Activated T-helper 1 cell treated with anti-CD3 and anti-CD28 coated beads, Interleukin-2, amount 50 U/mL, for 16 hours (primary cell): ENCODE results near the gene IQCK.
"Not testable (repeated sequence)": the region's sequence is repeated elsewhere in the genome, so short reads cannot be mapped to it uniquely, and the experiment has no call there.

Experiments
- DNase-seq, 2 donors: peaks; one replicate each; pipeline ENCODE4 v3.0.0-alpha.2; 2020; ENCODE audit warnings: low read depth in 1 of 2, low spot score in 1 of 2

IQCK gene, protein sequence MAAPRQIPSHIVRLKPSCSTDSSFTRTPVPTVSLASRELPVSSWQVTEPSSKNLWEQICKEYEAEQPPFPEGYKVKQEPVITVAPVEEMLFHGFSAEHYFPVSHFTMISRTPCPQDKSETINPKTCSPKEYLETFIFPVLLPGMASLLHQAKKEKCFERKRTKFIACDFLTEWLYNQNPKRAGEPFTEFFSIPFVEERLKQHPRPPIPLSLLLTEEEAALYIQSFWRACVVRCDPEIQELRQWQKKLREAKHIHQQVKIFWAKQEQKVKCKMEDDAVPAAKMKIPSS

DNA sequence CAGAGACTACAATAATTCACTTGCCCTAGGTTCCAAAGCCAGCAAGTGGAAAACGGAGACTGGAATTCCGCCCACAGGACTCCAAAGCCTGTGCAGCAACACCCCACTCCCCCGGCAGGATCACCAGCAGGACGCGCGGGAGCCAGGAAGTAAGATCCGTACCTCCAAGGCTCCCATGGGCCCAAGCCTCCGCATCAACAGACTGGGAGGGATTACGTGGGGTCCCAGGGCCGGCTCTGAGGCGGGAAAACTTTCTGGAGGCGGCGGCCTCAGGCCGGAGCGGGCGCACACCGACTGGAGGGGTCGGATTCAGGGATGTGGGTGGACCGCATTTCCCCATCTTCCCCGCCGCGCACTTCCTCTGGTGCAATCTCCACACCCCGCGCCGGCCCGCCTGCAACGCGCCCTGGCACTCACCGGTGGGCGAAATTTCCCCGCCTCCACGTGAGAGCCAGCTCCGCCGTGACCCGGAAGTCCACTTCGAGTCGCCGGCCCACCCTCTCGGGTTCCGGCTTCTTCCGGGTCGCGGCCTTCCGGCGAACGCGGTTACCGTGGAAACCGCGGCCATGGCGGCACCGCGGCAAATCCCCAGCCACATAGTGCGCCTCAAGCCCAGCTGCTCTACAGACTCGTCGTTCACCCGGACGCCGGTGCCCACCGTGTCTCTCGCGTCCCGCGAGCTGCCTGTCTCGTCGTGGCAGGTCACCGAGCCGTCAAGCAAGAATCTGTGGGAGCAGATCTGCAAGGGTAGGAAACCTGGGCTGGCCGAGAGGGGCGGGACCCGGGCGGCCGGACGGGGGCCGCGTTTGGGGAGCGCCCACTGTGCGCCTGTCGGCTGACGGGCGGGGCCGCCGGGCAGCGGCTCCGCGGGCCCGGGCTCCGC lies at the start of gene IQCK, which contains the start of gene KNOP1:
Gene IQCK (plus strand): TSS at position 531 of the 883 bp plus-strand sequence. CDS start 36 bp downstream, at position 567.
Gene KNOP1 (minus strand): TSS at position 487 of the 883 bp plus-strand sequence. CDS start 3,192 bp downstream, outside the sequence.
- DNase-seq, result peak; percentile 64 to 89

DNA sequence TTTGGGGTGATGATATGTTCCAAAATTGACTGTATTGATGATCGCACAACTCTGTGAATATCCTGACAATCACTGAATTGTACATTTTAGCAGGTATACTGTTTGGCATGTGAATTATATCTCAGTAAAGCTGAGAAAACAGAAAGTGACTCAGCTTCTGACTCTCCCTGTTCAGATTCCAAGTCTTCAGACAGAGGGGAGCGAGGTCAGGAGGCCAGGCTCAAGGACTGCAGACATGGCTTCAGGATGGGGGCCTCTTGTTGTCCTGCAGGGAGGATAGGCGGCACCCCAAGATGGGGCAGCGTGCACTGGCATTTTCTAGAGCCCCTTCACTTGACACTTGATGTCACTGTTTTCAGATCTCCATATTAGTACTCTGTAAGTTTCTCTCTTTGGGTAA lies 45.7 kb upstream of the IQCK start:
- DNase-seq, result no peak

DNA sequence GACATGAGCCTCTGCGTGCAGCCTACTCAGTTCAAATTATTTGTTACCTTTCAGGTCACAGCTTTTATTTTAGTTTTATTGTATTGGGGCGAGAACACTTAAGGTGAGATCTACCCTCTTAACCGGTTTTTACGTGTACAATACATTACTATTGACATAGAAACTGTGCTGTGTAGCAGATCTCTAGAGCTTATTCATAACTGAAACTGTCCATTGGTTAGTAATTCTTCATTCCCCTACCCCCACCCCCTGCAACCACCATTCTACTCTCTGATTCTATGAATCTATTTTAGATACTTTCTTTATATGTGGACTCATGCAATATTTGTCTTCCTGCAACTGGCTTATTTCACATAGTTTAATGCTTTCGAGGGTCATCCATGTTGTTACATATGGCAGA lies 43.6 kb upstream of the IQCK start:
- no peak for DNase-seq

DNA sequence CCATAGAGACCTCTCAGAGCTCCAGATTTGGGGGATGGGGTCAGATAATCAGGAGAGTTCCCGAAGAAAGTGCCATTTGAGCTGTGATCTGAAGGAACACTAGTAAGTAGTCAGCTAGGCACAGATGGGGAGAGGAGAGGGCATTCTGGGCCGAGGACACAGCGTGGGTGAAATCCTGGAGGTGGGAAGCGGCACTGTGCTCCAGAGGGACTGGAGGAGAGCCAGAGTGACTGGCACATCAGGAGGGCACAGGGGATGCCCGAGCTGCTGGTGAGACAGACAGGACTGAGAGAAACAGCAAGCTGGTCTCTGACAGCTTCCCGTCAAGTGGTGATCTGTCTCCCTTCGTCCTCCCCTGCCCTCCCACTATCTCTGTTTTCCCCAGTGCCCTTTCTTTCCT lies 40.7 kb upstream of the IQCK start:
- no peak for DNase-seq

DNA sequence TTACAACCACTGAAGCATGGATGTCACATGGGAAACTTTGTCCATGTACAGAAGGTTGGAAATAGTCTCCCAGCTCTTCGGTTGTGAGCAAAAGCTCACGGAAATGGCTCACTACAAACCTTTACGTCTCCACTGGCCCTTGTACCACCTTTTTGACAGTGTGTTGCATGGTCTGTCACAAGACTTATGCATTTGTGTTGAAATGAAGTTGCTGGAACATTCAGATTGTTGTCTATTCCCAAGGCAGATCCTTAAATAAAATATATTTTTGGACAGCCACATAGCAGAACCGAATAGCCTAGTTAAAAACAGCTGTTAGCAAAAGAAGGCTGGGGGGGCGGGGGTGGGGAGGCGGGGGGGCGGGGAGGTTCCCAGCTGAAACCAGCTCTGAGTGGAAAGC lies 39.3 kb upstream of the IQCK start:
- DNase-seq, result no peak

DNA sequence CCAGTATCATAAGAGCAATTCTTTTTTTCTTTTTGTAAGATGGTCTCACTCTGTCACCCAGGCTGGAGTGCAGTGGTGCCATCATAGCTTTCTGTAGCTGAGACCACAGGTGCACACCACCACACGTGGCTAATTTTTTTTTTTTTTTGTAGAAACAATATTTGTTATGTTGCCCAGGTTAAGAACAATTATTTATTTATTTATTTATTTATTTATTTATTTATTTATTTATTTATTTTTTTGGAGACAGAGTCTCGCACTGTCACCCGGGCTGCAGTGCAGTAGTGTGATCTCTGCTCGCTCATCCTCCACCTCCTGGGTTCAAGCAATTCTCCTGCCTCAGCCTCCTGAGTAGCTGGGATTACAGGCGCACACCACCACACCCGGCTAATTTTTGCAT lies 38.8 kb upstream of the IQCK start:
- DNase-seq, result not testable (repeated sequence)

DNA sequence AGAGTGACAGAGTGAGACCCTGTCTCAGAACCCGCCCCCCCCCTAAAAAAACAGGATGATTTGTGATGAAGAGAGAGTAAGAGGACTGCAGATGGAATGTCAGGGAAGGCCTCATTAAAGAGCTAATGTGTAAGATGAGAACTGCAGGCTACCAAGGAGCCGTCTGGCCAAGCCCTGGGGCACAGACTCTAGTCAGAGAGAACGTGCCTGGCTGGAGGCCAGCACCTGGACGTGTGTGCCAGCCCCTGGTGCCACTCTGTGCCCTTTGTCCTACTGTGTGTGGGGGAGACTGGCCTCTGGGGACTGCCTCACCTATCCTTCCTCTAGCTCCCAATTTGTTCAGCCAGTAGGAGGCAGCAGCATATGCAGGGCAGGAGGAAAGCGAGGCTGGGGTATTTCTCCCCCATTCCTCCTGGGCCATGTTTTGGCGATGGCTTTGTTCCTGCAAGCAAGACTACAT lies 37.2 kb upstream of the IQCK start:
- DNase-seq, result no peak

DNA sequence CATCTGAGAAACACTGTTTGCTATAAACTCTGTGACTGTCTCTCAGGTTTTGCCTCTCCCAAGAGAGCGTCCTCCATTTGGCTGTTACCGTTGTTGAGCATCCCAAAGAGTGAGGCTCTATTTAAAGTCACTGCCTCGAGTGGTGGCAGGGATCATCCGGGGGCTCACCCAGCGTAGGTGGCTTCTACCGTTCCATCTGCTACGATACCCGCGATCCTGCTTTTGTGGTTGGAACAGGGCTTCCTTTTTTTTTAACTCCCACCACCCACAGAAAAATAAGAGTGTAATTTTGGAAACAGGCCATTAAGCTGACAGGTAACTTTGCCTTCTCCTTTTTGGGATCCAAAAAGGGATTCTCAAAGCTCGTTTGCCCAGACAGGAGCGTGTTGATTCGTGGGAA lies 36.4 kb upstream of the IQCK start:
- no peak for DNase-seq

DNA sequence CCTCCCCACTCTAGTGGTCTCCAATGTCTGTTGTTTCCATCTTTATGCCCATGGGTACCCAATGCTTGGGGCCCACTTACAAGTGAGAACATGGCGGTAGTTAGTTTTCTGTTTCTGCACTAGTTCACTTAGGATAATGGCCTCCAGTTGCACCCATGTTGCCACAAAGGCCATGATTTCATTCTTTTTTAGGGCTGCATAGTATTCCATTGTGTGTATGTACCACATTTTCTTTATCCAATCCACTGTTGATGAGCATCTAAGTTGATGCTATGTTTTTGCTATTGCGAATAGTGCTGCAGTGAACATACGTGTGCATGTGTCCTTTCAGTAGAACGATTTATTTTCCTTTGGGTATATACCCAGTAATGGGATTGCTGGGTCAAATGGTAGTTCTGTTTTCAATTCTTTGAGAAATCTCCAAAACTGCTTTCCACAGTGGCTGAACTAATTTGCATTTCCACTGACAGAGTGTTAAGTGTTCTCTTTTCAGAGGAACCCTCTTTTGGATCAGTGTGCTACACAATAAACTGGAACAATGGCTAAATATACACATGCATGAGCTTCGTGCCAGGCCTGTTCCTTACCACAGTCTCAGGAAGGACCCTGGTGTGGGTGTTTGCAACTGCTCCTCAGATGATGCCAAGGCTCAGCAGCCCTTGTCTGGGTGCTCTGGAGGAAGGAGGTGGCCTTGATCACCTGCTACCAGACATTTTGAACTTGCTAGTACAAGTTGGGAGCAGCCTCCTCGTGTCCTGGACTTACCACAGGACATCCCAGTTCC lies 34.4 kb upstream of the IQCK start:
- no peak for DNase-seq

DNA sequence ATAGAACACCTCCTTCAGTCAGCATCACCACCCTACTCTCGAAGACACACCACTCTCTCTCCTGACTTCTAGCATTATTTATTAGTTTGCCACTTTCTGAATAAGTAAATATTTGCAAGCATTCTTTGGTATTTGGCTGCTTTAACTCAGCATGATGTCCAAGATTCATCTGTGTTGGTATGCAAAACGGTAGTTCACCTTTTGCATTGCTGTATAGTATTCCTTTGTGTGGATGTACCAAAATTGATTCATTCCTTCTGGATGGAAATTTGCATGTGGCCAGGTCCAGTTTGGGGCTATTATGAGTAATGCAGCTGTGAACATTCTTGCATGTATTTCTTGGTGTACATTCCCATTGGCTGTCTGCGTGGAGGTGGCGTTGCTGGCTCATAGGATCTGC lies 32.9 kb upstream of the IQCK start:
- no peak for DNase-seq

DNA sequence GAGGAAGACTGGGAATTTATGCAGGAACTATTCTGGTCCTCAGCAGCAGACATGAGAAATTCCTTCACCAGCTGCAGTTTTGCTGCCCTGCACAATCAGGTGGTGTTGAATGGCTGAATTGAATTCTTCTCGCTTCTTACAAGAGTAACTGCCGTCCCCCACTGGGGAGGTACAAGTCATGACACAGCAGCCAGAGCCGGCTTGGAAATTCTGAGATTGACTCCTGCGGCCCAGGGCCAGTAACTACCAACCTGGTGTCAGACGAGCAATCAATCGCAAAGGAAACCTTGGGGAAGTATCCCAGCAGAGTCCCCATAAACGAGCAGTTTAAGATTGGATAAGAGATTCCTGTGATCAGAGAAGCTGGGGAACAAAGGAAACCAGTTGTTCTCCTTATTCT lies 30.8 kb upstream of the IQCK start:
- DNase-seq, result no peak

DNA sequence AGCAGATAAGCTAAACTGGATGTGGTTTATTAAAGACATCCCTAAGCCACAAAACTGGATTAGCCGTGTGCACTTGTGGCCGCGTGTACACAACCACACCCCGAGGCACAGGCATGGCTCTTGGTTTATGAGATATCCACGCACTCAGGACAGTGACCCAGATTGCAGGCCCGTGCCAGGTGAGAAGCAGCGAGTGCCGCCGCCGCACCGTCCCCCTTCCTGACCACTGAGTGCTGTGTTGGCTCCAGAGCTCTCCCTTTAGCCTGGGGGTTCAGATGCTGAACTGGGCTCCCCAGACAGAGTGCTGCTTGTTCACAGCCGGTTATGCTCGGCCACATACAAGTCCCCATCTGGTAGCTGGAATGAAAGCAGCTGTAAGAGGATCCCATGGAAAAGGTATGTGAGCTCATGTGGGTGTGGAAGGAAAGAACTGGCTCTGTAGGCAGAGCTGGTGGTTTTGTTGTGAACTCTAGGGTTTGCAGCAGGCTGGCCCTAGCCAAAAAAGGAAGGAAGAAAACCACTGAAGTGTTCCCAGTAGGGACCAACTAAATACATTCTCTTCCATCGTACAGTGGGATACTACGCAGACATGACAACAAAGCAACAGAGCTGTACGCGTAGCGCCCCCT lies 29.6 kb upstream of the IQCK start:
- DNase-seq, result no peak

DNA sequence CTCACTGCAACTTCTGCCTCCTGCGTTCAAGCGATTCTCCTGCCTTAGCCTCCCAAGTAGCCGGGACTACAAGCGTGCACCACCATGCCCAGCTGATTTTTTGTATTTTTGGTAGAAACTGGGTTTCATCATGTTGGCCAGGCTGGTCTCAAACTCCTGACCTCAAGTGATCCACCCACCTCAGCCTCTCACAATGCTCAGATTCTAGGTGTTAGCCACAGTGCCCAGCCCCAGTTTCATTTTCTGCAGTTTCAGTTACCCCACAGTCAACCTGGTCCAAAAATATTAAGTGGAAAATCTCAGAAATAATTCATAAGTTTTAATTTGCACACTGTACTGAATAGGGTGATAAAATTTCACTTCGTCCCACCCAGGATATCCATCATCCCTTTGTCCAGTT lies 28.7 kb upstream of the IQCK start:
- DNase-seq, result no peak

DNA sequence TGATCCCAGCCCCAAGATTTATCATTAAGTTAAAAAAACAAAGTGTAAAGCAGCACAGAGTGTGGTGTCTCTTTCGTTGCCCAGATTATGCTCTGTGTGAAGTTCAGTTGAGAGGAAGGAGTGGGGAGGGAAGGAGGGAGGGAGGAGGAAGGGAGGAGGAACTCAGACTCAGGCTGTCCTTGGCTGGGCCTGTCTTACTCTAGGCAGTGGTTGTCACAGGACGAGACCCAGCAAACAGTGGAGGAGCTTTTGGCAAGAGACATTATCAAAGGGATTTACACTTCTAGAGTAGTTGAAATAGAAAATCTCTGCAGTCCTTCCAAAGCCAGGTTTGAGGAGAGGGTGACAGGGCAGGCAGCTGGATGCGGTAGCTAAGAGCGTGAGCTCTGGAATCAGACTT lies 27.9 kb upstream of the IQCK start:
- DNase-seq, result no peak

DNA sequence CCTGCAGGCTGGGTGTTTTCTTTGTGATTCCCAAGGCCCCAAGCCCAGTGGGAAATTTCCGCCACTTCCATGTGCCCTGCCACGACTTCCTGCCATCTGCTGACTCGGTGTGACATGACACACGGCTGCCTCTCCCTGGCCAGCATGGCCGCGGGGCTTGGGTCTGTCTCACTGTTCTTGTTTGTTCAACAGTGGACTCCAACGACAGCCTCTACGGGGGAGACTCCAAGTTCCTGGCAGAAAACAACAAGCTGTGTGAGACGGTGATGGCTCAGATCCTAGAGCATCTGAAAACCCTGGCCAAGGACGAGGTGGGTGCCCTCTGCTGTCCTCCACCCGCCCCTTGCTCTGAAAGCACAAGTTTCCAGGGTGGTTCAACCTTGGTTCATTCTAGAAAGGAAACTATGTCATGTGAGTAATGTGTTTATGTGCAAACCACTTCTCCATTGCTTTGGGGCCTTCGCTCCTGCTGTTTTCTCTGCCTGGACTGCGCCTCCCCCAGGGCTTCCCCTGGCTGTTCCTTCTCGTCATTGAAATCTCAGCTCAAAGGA lies 26.8 kb upstream of the IQCK start:
- DNase-seq, result no peak

DNA sequence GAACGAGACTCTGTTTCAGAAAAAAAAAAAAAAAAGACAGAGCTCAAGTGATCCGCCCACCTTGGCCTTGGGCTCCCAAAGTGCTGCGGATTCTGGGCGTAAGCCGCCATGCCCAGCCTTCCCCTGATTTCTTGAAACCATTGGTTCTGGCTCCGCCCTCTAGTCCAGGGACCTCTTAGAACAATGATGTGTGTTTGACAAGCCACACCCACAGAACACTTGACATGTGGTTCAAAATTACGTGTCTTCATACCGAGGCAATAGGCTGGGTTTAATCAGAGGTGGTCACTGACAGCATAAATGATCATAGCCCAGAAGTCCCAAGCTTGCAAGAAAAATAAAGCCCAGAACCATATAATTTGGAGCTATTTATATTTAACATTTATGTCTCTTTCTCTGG lies 23.1 kb upstream of the IQCK start:
- no peak for DNase-seq

DNA sequence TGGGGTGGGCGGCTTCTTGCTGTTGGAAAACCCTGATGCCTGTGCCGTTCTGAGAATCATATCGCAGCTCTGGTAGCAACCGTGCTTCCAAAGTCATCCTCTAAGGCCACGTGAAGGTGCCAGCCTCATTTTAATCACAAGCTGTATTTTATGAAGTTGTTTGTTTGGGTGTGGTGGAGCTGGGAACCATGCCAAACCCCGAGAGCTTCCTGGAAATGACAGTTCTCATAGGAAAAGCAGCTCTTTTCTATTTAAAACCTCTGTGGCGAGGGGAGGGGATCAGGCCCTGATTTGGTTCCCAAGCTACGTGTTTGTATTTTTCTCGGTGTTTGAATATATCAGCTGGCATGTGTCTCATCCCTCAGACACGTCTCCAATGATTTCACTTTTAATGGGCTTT lies 21.7 kb upstream of the IQCK start:
- DNase-seq, result peak; percentile 12 to 23

DNA sequence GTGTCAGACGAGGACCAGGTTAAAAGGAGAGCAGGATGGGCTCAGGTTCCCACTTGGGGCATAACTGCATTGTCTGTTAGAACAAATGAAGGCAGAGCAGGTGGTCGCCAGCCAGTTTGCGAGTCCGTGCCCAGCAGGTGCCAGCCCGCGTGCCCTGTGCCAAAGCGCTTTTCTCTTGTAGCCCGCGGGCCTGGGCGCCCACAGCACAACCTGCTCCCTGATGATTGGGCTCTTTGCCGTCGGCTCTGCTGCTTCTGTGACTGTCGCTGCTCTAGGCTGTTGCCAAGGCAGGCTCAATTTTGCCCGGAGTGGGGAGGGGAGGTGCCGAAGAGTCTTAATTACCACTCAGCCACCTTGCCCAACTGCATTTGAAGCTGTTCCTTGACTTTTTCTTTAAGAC lies 21.1 kb upstream of the IQCK start:
- DNase-seq, result no peak

DNA sequence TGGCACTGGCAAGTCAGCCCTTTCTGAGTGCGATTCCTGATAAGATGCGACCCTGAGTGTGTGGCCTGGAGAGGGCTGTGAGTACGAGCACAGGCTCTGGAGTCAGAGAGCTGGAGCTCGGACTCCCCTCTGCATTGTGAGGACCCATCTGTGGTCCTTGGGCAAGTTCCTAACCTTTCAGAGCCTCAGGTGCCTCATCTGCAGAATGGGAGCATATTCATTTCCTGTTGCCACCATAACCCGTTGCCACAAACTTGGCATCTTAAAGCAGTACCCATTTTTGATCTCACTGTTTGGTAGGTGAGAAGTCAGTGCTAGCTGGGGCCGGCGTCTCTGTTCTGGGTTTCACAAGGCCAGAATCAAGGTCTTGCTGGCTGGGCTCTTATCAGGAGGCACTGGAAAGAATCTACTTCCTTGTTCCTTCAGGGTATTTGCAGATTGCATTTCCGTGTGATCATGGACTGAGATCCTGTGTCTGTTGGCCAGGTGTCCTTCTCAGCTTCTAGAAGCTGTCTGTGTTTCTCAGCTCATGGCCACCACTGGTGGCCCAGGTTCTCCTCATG lies 20.2 kb upstream of the IQCK start:
- no peak for DNase-seq
